ENCODE measurements around the gene ACAN. TPM values are rescaled to one million over a fixed set of nuclear protein-coding genes. Genes with fewer than 3 reads are reported as not detected.

ACAN gene
- total and polyA plus RNA-seq, 5 donors, result 0.14 to 0.86 (median 0.18) TPM

Other genes starting within 250 kb of the ACAN start
- gene AEN, start 182.1 kb upstream of the ACAN start, total RNA-seq, result 1 to 10 TPM; 4.0 to 9.5 (median 6.9) TPM
- gene AEN, start 182.1 kb upstream of the ACAN start, polyA plus RNA-seq, result 4.1 TPM
- gene ISG20, start 164.4 kb upstream of the ACAN start, total RNA-seq, result 1 to 10 TPM; 3.4 to 5.8 (median 4.7) TPM
- gene ISG20, start 164.4 kb upstream of the ACAN start, polyA plus RNA-seq, result 5.3 TPM
- 1 to 10 TPM; 1.6 to 2.8 (median 2.3) TPM for gene HAPLN3, start 92.1 kb downstream of the ACAN start, total RNA-seq
- gene HAPLN3, start 92.1 kb downstream of the ACAN start, polyA plus RNA-seq, result 2.0 TPM
- gene MFGE8, start 109.9 kb downstream of the ACAN start, total RNA-seq, result 100 to 1,000 TPM; 200 to 347 (median 278) TPM
- 289 TPM for gene MFGE8, start 109.9 kb downstream of the ACAN start, polyA plus RNA-seq